RWPE2 (cell line): Measurements from ENCODE around the gene GHRL.

Source experiments
- ATAC-seq: fragments of 200-7000 bp; cut with Tn5 transposase; 3 replicates; pipeline ENCODE4 v1.9.1; 2021; ENCODE audit warnings: low read depth
- DNase-seq: peaks from one replicate; pipeline ENCODE4 v3.0.0-alpha.2; 2020; ENCODE audit warnings: low spot score
- H3K27ac ChIP-seq: fragments of 450-650 bp; 2 replicates; pipeline ENCODE4 v1.5.1; 2017; ENCODE audit warnings: mild to moderate bottlenecking; ENCODE audit not compliant: poor library complexity, severe bottlenecking
- H3K27me3 ChIP-seq: fragments of 250-450 bp; sonication (Bioruptor Pico); 2 replicates; pipeline ENCODE4 v1.5.1; 2021; ENCODE audit warnings: mild to moderate bottlenecking, moderate library complexity; ENCODE audit not compliant: insufficient read depth, poor library complexity, severe bottlenecking
- H3K36me3 ChIP-seq: fragments of 250-450 bp; sonication (Bioruptor Pico); 2 replicates; pipeline ENCODE4 v1.5.1; 2020; ENCODE audit warnings: low read depth, mild to moderate bottlenecking, moderate library complexity
- H3K4me1 ChIP-seq: fragments of 250-450 bp; sonication (Bioruptor Pico); 2 replicates; pipeline ENCODE4 v1.5.1; 2021; ENCODE audit warnings: mild to moderate bottlenecking, moderate library complexity; ENCODE audit not compliant: insufficient read depth, poor library complexity, severe bottlenecking
- H3K4me3 ChIP-seq: fragments of 250-450 bp; sonication (Bioruptor Pico); 2 replicates; pipeline ENCODE4 v1.5.1; 2021; ENCODE audit warnings: mild to moderate bottlenecking, moderate library complexity; ENCODE audit not compliant: severe bottlenecking
- H3K9me3 ChIP-seq: fragments of 250-450 bp; sonication (Bioruptor Pico); 2 replicates; pipeline ENCODE4 v1.5.1; 2021; ENCODE audit warnings: mild to moderate bottlenecking, moderate library complexity; ENCODE audit not compliant: severe bottlenecking
- CTCF ChIP-seq: fragments of 450-650 bp; IDR thresholded peaks from one replicate; pipeline ENCODE4 v1.5.1; 2017; ENCODE audit warnings: mild to moderate bottlenecking, moderate library complexity; ENCODE audit not compliant: poor library complexity, severe bottlenecking

GHRL gene

DNA sequence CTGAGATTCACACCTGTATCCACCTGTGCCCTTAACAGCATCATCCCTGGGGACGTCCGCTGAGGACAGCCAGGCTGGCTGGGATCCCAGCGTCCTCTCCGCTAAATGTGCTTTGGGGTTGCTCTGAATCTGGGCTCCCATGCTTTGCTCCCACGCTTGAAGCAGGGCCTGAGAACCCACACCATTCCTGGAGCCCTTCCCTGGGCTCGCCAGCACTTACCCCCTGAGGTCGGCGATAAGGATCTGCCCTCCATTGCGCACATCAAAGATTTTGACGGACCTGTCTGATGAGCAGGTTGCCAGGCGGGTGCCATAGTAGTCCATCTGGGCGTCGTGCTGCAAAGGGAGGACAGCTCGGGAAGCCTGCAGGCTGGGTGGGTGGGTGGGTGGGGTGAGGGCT is 22.4 kb upstream of the GHRL start:
- Histone ChIP-seq H3K4me1 (no peaks in the 10 kb centered on the region), H3K36me3 (peaks cover 86% of the 10 kb centered on the region), H3K4me3 (no peak overlapping the region), H3K27me3 (no peaks in the 10 kb centered on the region), H3K27ac (no peak overlapping the region), H3K9me3 (no peaks in the 10 kb centered on the region)
- no peak for TF ChIP-seq CTCF
- DNase-seq (no peak), ATAC-seq (no peak)

DNA sequence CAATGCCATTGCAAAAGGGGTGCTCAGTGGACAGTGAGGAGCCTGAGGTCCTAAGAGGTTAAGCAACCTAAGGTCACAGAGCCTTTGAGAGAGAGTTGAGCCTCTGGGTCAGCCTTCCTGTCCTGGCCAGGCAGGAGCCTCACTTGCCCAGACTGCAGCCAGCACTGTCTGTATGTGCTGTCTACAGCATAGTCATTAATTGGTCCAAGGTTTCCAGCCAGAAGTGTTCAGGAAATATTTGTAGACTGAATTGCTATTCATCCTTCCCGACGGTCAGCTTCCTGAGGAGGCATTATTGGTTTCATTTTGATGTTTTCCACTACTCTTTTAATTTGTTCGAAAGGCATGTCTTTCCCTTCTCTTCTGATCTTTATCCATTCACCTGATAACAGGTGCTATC is 20.1 kb upstream of the GHRL start:
- DNase-seq, result no peak
- Histone ChIP-seq H3K36me3 (peaks cover 91% of the 10 kb centered on the region), H3K4me3 (no peak overlapping the region), H3K9me3 (peaks cover 2% of the 10 kb centered on the region), H3K4me1 (no peaks in the 10 kb centered on the region), H3K27me3 (no peaks in the 10 kb centered on the region), H3K27ac (no peak overlapping the region)
- TF ChIP-seq CTCF, result no peak
- no peak for ATAC-seq

DNA sequence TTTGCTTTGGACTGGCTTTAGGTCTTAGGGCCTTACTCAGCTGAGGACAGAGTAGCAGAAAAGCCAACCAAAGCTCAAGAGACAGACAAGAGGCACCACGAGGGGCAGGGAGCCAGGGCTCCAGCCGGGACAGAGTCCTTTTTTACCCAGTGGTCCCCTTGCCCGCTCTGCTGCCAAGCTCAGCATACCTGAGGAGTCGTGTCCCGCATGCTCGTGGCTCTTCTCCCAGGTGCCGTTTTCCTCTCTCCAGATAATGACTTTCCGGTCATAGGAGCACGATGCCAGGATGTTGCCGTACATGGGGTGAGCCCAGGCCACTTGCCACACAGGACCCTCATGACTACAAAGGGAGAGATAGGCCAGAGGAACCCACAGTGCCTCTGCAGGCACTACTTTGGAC is 19.6 kb upstream of the GHRL start:
- Histone ChIP-seq H3K36me3 (peaks cover 91% of the 10 kb centered on the region), H3K4me1 (no peaks in the 10 kb centered on the region), H3K27me3 (no peaks in the 10 kb centered on the region), H3K9me3 (peaks cover 2% of the 10 kb centered on the region), H3K27ac (no peak overlapping the region), H3K4me3 (no peak overlapping the region)
- no peak for ATAC-seq
- no peak for DNase-seq
- no peak for TF ChIP-seq CTCF

DNA sequence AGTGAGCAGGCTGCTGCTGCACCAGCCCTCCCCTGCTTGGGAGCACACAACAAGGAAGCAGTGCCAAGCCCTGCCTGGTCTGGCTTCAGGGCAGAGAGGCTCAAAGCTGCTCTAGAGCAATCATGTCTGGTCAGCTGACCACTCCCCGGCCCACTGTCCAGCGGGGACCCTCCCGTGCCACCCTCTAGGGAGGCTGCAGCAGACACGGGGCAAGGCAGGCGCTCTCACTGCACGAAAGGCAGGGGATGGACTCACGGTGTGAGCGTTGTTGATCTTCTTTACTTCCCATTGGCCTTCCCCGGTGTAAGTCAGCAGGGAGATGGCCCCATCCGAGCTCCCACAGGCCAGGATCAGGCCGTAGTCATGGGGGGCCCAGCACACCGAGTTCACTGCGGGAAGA is 19.0 kb upstream of the GHRL start:
- Histone ChIP-seq H3K4me1 (no peaks in the 10 kb centered on the region), H3K9me3 (peaks cover 2% of the 10 kb centered on the region), H3K4me3 (no peak overlapping the region), H3K27ac (no peak overlapping the region), H3K36me3 (peaks cover 89% of the 10 kb centered on the region), H3K27me3 (no peaks in the 10 kb centered on the region)
- ATAC-seq, result no peak
- no peak for TF ChIP-seq CTCF
- no peak for DNase-seq

DNA sequence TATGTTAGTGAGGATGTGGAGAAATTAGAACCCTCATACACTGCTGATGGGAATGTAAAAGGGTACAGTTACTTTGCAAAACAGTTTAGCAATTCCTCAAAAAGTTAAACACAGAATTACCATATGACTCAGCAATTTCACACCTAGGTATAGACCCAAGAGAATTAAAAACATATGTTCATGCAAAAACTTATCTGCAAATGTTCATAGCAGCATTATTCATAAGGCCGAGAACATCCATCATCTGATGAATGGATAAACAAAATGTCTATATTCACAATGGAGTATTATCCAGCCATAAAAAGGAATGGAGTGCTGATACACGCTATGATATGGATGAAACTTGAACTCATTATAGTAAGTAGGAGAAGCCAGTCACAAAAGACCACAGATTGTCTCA is 17.8 kb upstream of the GHRL start:
- Histone ChIP-seq H3K36me3 (peaks cover 84% of the 10 kb centered on the region), H3K4me1 (no peaks in the 10 kb centered on the region), H3K27me3 (no peaks in the 10 kb centered on the region), H3K9me3 (peaks cover 2% of the 10 kb centered on the region), H3K27ac (no peak overlapping the region), H3K4me3 (no peak overlapping the region)
- no peak for TF ChIP-seq CTCF
- DNase-seq (no peak), ATAC-seq (no peak)
